B cell (primary cell): ENCODE results near the gene STK17A. TPM values are rescaled to one million over a fixed set of nuclear protein-coding genes. Genes with fewer than 3 reads are reported as not detected.
A peak's percentile ranks its signal among the peaks of the same experiment; 100 is the strongest.

ENCODE experiments used
- ATAC-seq: fragments of 200-7000 bp; cut with Tn5 transposase; one replicate; pipeline ENCODE4 v1.10.0; 2021; ENCODE audit warnings: low read depth, mild to moderate bottlenecking, moderate number of reproducible peaks, moderate library complexity
- CTCF ChIA-PET: fragments of 350-600 bp; sonication (Branson Sonifier 250); formaldehyde crosslinking; loops from one replicate; lab custom pipeline; 2021; ENCODE audit warnings: antibody characterized with exemption, inconsistent platforms; lab: Charles Lee
- POLR2A ChIA-PET: fragments of 350-600 bp; sonication (Branson Sonifier 250); formaldehyde crosslinking; loops from one replicate; lab custom pipeline; 2021; ENCODE audit warnings: antibody characterized with exemption; lab: Charles Lee
- DNase-seq: peaks from one replicate; pipeline ENCODE4 v3.0.0; 2013
- H2AFZ ChIP-seq: 2 replicates; pipeline ENCODE4 v1.6.1; 2012; ENCODE audit warnings: mild to moderate bottlenecking, low read depth, low read length; ENCODE audit not compliant: insufficient read depth, poor library complexity, severe bottlenecking
- H3K27ac ChIP-seq, 2 donors: 1 replicate in 1 of 2; 2 replicates in 1 of 2; pipeline ENCODE4 v1.5.1; 2012 to 2013; ENCODE audit warnings: low read length in 2 of 2, mild to moderate bottlenecking in 2 of 2, moderate library complexity in 1 of 2
- H3K27me3 ChIP-seq, 4 experiments: fragments of 200-600 bp in 1 of 4; sonication (generic) in 1 of 4; replicated peaks in 1 of 4; 1 replicate in 2 of 4; 2 replicates in 2 of 4; pipeline versions ENCODE4 v1.6.1 to v1.7.0; 2013 to 2016; ENCODE audit warnings: low read length in 3 of 4, mild to moderate bottlenecking in 2 of 4, mixed read lengths in 1 of 4, moderate library complexity in 1 of 4; ENCODE audit not compliant: insufficient read depth in 4 of 4, control insufficient read depth in 3 of 4; ENCODE audit errors: control extremely low read depth in 1 of 4
- H3K36me3 ChIP-seq, 2 experiments: replicated peaks in 1 of 2; 1 replicate in 1 of 2; 2 replicates in 1 of 2; pipeline versions ENCODE4 v1.6.1 to v1.7.1; 2013; ENCODE audit warnings: low read length in 1 of 2; ENCODE audit not compliant: insufficient read depth in 2 of 2, control insufficient read depth in 1 of 2; ENCODE audit errors: control extremely low read depth in 1 of 2, extremely low read depth in 1 of 2
- H3K4me1 ChIP-seq, 2 donors: fragments of 200-600 bp in 1 of 2; sonication (generic) in 1 of 2; 1 replicate in 1 of 2; 2 replicates in 1 of 2; pipeline versions ENCODE4 v1.5.1 to v1.6.1; 2013 to 2017; ENCODE audit warnings: low read length in 2 of 2; ENCODE audit not compliant: control insufficient read depth in 2 of 2, insufficient read depth in 2 of 2
- H3K4me2 ChIP-seq: replicated peaks from 2 replicates; pipeline ENCODE3; 2012; ENCODE audit warnings: mild to moderate bottlenecking, low read depth, low read length; ENCODE audit not compliant: poor library complexity, severe bottlenecking
- H3K4me3 ChIP-seq, 5 experiments: fragments of 200-600 bp in 1 of 5; sonication (generic) in 1 of 5; 1 replicate in 3 of 5; 2 replicates in 2 of 5; pipeline versions ENCODE4 v1.5.1 to v1.7.0; 2011 to 2016; ENCODE audit warnings: low read length in 4 of 5, mild to moderate bottlenecking in 4 of 5, low read depth in 2 of 5, control low read depth in 1 of 5, moderate library complexity in 1 of 5; ENCODE audit not compliant: insufficient read depth in 1 of 5; ENCODE audit errors: control extremely low read depth in 1 of 5, extremely low read depth in 1 of 5
- H3K79me2 ChIP-seq: fragments of 200-600 bp; sonication (generic); one replicate; pipeline ENCODE4 v1.6.0; 2016; ENCODE audit warnings: low read length; ENCODE audit not compliant: control insufficient read depth, insufficient read depth
- H3K9ac ChIP-seq: fragments of 200-600 bp; sonication (generic); 2 replicates; pipeline ENCODE4 v1.6.1; 2017; ENCODE audit warnings: mild to moderate bottlenecking, low read length, moderate library complexity
- H3K9me3 ChIP-seq, 3 donors: one replicate each; pipeline versions ENCODE4 v1.6.1 to v1.7.1; 2013; ENCODE audit warnings: low read length in 2 of 3; ENCODE audit not compliant: control insufficient read depth in 2 of 3, insufficient read depth in 1 of 3; ENCODE audit errors: control extremely low read depth in 1 of 3
- H4K20me1 ChIP-seq: 2 replicates; pipeline ENCODE4 v1.6.0; 2012; ENCODE audit warnings: mild to moderate bottlenecking, low read length; ENCODE audit not compliant: insufficient read depth, control insufficient read depth, poor library complexity, severe bottlenecking
- H3K27ac Mint-ChIP-seq: one replicate; pipeline ENCODE4 v1.8.0; 2021; ENCODE audit warnings: mixed read lengths
- H3K27me3 Mint-ChIP-seq: one replicate; pipeline ENCODE4 v1.8.0; 2021; ENCODE audit warnings: mixed read lengths
- H3K4me1 Mint-ChIP-seq: one replicate; pipeline ENCODE4 v1.8.0; 2021; ENCODE audit warnings: mixed read lengths
- H3K4me3 Mint-ChIP-seq: one replicate; pipeline ENCODE4 v1.8.0; 2021; ENCODE audit warnings: mixed read lengths
- H3K9me3 Mint-ChIP-seq: one replicate; pipeline ENCODE4 v1.8.0; 2022; ENCODE audit warnings: mixed read lengths; ENCODE audit not compliant: insufficient read depth
- CTCF ChIP-seq: fragments of 200-600 bp; IDR thresholded peaks from one replicate; pipeline ENCODE4 v1.8.0; 2022; ENCODE audit warnings: antibody characterized with exemption, mild to moderate bottlenecking
- EZH2 ChIP-seq: IDR thresholded peaks from 2 replicates; pipeline ENCODE4 v1.6.1; 2012; ENCODE audit warnings: borderline replicate concordance, low read depth, mild to moderate bottlenecking, moderate library complexity, low read length; ENCODE audit not compliant: insufficient read depth, poor library complexity, severe bottlenecking
- WGBS: methylation state at CpG from one replicate; pipeline ENCODE4 v1.1.5; 2013; ENCODE audit warnings: missing lambda C conversion rate; ENCODE audit not compliant: insufficient coverage; 5-methylcytosine and 5-hydroxymethylcytosine counted together
- intact Hi-C: fragments of 100-400 bp; cut with micrococcal nuclease; formaldehyde crosslinking; loops from one replicate; pipeline ENCODE4 v1.10.0; 2022
- polyA plus RNA-seq: library from polyadenylated mRNA; depleted of rRNA; stranded (reverse); fragments of >200 nt; gene quantifications from 2 replicates; pipeline ENCODE4 v1.2.3, GENCODE V29; 2012
- total RNA-seq, 2 donors: library from RNA; stranded (reverse); fragments of 120-200 nt in 1 of 2; gene quantifications; 1 replicate in 1 of 2; 2 replicates in 1 of 2; pipeline versions ENCODE4 v1.2.3 to v1.2.4, GENCODE V29; 2013 to 2022

STK17A gene
- total and polyA plus RNA-seq, 2 donors (not counting 1 experiment from before 2014, with no cell fraction given): 72.8 to 111 TPM

GRCh38 chr7:43604251-43604650 lies 21.3 kb downstream of the STK17A start:
- POLR2A ChIA-PET: no interaction called here
- ATAC-seq (no peak), DNase-seq (no peak)
- Histone ChIP-seq H3K36me3 (peaks cover 20 to 77% of the 10 kb centered on the region in 2 experiments), H2AFZ (no peak overlapping the region), H3K27ac (peak overlapping the region in 1 of 2 donors; percentile 67), H3K9me3 (no peaks in the 10 kb centered on the region), H3K4me2 (peak overlapping the region; percentile 26), H3K27me3 (no peaks in the 10 kb centered on the region), H3K9ac (no peak overlapping the region), H3K4me1 (peaks cover 31 to 58% of the 10 kb centered on the region in 2 donors), H4K20me1 (peaks cover 95% of the 10 kb centered on the region), H3K79me2 (peaks cover 100% of the 10 kb centered on the region), H3K4me3 (no peak overlapping the region)
- intact Hi-C loops: loop anchor here (2.0 kb wide), 1 partner anchor 17 kb away; no protein-coding TSS in a partner anchor
- no peaks in the 10 kb centered on the region for H3K27me3 Mint-ChIP-seq
- H3K4me1 Mint-ChIP-seq: peaks cover 45% of the 10 kb centered on the region
- no CpG with 5 or more reads among the region's 1 CpG for WGBS
- H3K9me3 Mint-ChIP-seq: no peaks in the 10 kb centered on the region
- H3K4me3 Mint-ChIP-seq: peak overlapping the region; percentile 30
- H3K27ac Mint-ChIP-seq: peak overlapping the region; percentile 50
- CTCF ChIA-PET: interaction anchor here (2.9 kb wide), 2 partner anchors 22 to 96 kb away, joined by 15 to 18 read pairs; partner anchors contain the start of gene STK17A
- TF ChIP-seq EZH2 (no peak), CTCF (no peak)

- peaks cover 44 to 49% of the 10 kb centered on the region in 2 donors for H3K4me1 ChIP-seq
- H3K79me2 ChIP-seq: peaks cover 99% of the 10 kb centered on the region
- ChIA-PET CTCF (interaction anchor here (1.1 to 1.4 kb wide), 4 partner anchors 26 to 110 kb away, joined by 3 to 9 read pairs (median 3); partner anchors contain the start of gene STK17A), POLR2A (no interaction called here)
- H3K27me3 ChIP-seq: no peaks in the 10 kb centered on the region
- no peaks in the 10 kb centered on the region for H3K9me3 Mint-ChIP-seq
- H3K27ac Mint-ChIP-seq: peak overlapping the region; percentile 46
- no peak for DNase-seq
- peaks cover 25 to 59% of the 10 kb centered on the region in 2 experiments for H3K36me3 ChIP-seq
- intact Hi-C loops: no loop called here
- peaks cover 76% of the 10 kb centered on the region for H4K20me1 ChIP-seq
- no CpG with 5 or more reads among the region's 2 CpGs for WGBS
- H2AFZ ChIP-seq: no peak overlapping the region
- H3K4me3 ChIP-seq: no peak overlapping the region
- no peak overlapping the region for H3K9ac ChIP-seq
- peak overlapping the region; percentile 10 for H3K4me3 Mint-ChIP-seq
- ATAC-seq: no peak
- no peaks in the 10 kb centered on the region for H3K27me3 Mint-ChIP-seq
- H3K9me3 ChIP-seq: no peaks in the 10 kb centered on the region
- TF ChIP-seq EZH2 (no peak), CTCF (no peak)
- H3K4me2 ChIP-seq: no peak overlapping the region
- peaks cover 65% of the 10 kb centered on the region for H3K4me1 Mint-ChIP-seq
- H3K27ac ChIP-seq: peak overlapping the region in 1 of 2 donors; percentile 43
Observed at GRCh38 chr7:43609097-43609496, 26.2 kb downstream of the STK17A start.
